DND-41 (cell line): ENCODE results near the gene MRTFA.

Experiments
- CTCF ChIP-seq: IDR thresholded peaks from 2 replicates; pipeline ENCODE4 v1.5.1; 2012; ENCODE audit warnings: borderline replicate concordance, low read length, moderate library complexity, mild to moderate bottlenecking; ENCODE audit not compliant: poor library complexity, severe bottlenecking; ENCODE audit errors: extremely low read depth
- EZH2 ChIP-seq: IDR thresholded peaks from 3 replicates; pipeline ENCODE4 v1.6.1; 2012; ENCODE audit warnings: borderline replicate concordance, low read depth, mild to moderate bottlenecking, moderate library complexity, low read length, inconsistent platforms; ENCODE audit not compliant: severe bottlenecking

- TF ChIP-seq CTCF (no peak), EZH2 (no peak)
These were observed 124.9 kb downstream of the MRTFA start for GRCh38 chr22:40511604-40512003.
